Smooth muscle cell (in vitro differentiated cells): ENCODE data around the gene EXOC5. TPM values are rescaled to one million over a fixed set of nuclear protein-coding genes. Genes with fewer than 3 reads are reported as not detected.
A peak's percentile ranks its signal among the peaks of the same experiment; 100 is the strongest.
"Not testable (repeated sequence)": the region's sequence is repeated elsewhere in the genome, so short reads cannot be mapped to it uniquely, and the experiment has no call there.

ENCODE experiments used
- DNase-seq: peaks from one replicate; lab custom pipeline; 2025; ENCODE audit not compliant: unreplicated experiment; lab: John Stamatoyannopoulos, UW
- H2AFZ ChIP-seq: fragments of 200-600 bp; sonication (generic); 2 replicates; pipeline ENCODE4 v1.6.0; 2016; ENCODE audit warnings: antibody characterized with exemption, low read depth, mild to moderate bottlenecking
- H3F3A ChIP-seq: fragments of 200-600 bp; sonication (generic); 2 replicates; pipeline ENCODE4 v1.6.0; 2017; ENCODE audit warnings: antibody characterized with exemption, low read depth
- H3K27ac ChIP-seq: fragments of 200-600 bp; sonication (generic); 2 replicates; pipeline ENCODE4 v1.5.1; 2016; ENCODE audit warnings: low read depth, mild to moderate bottlenecking
- H3K27me3 ChIP-seq: fragments of 200-600 bp; sonication (generic); 2 replicates; pipeline ENCODE4 v1.6.1; 2016; ENCODE audit warnings: low read depth, mild to moderate bottlenecking
- H3K36me3 ChIP-seq: fragments of 200-600 bp; sonication (generic); 2 replicates; pipeline ENCODE4 v1.5.1; 2016; ENCODE audit warnings: low read depth
- H3K4me1 ChIP-seq: fragments of 200-600 bp; sonication (generic); 2 replicates; pipeline ENCODE4 v1.5.1; 2016; ENCODE audit warnings: low read depth
- H3K4me2 ChIP-seq: fragments of 200-600 bp; sonication (generic); 2 replicates; pipeline ENCODE4 v1.6.0; 2016; ENCODE audit warnings: mild to moderate bottlenecking
- H3K4me3 ChIP-seq: fragments of 200-600 bp; sonication (generic); 2 replicates; pipeline ENCODE4 v1.5.1; 2016; ENCODE audit warnings: mild to moderate bottlenecking
- H3K79me2 ChIP-seq: fragments of 200-600 bp; sonication (generic); 2 replicates; pipeline ENCODE4 v1.6.0; 2016; ENCODE audit warnings: low read depth, mild to moderate bottlenecking
- H3K9ac ChIP-seq: fragments of 200-600 bp; sonication (generic); 2 replicates; pipeline ENCODE4 v1.6.0; 2016; ENCODE audit warnings: low read depth
- H3K9me3 ChIP-seq: fragments of 200-600 bp; sonication (generic); replicated peaks from 2 replicates; pipeline ENCODE4 v1.5.1; 2016; ENCODE audit warnings: low read depth
- H4K20me1 ChIP-seq: fragments of 200-600 bp; sonication (generic); 2 replicates; pipeline ENCODE4 v1.6.0; 2016; ENCODE audit warnings: low read depth
- CTCF ChIP-seq: fragments of 200-600 bp; sonication (generic); IDR thresholded peaks from 2 replicates; pipeline ENCODE4 v1.5.1; 2017; ENCODE audit warnings: borderline replicate concordance, mild to moderate bottlenecking, antibody characterized with exemption; ENCODE audit not compliant: insufficient read depth, poor library complexity, severe bottlenecking
- WGBS: methylation state at CpG from one replicate; pipeline ENCODE4 v1.1.7; 2016; ENCODE audit warnings: low lambda C conversion rate; 5-methylcytosine and 5-hydroxymethylcytosine counted together
- polyA plus RNA-seq: library from polyadenylated mRNA; unstranded; fragments of >200 nt; fragmentation: Nextera tagmentation; extraction: Ambion mirVana; gene quantifications from 2 replicates; pipeline ENCODE4 v1.2.1, GENCODE V29; 2016
- total RNA-seq: library from RNA; depleted of rRNA; stranded (reverse); fragments of >200 nt; gene quantifications from 2 replicates; pipeline ENCODE4 v1.2.3, GENCODE V29; 2014

Gene EXOC5
- total and polyA plus RNA-seq, 2 experiments from 2014 or later: 50.6 to 56.4 TPM

GRCh38 chr14:57212919-57213318 is 55.8 kb downstream of the EXOC5 start:
- Histone ChIP-seq H3K27ac (no peak overlapping the region), H3K9ac (no peak overlapping the region), H3K4me2 (no peak overlapping the region), H3K4me1 (peaks cover 5% of the 10 kb centered on the region), H2AFZ (no peak overlapping the region), H4K20me1 (no peaks in the 10 kb centered on the region), H3K9me3 (no peaks in the 10 kb centered on the region), H3K27me3 (no peaks in the 10 kb centered on the region), H3K79me2 (peaks cover 2% of the 10 kb centered on the region), H3K36me3 (peaks cover 5% of the 10 kb centered on the region), H3F3A (peaks cover 4% of the 10 kb centered on the region), H3K4me3 (no peak overlapping the region)
- no peak for TF ChIP-seq CTCF
- WGBS: 62% methylated on average over 2 of the region's 2 CpGs
- no peak for DNase-seq

GRCh38 chr14:57209561-57209960 is 59.1 kb downstream of the EXOC5 start:
- H3K4me3 ChIP-seq: no peak overlapping the region
- WGBS: 51% methylated on average over 4 of the region's 4 CpGs
- H3K79me2 ChIP-seq: no peaks in the 10 kb centered on the region
- no peaks in the 10 kb centered on the region for H3K27me3 ChIP-seq
- DNase-seq: no peak
- H3K9me3 ChIP-seq: no peaks in the 10 kb centered on the region
- peak overlapping the region; percentile 17 for H3K4me2 ChIP-seq
- peak overlapping the region; percentile 72 for H3K27ac ChIP-seq
- H3K4me1 ChIP-seq: peaks cover 5% of the 10 kb centered on the region
- peaks cover 4% of the 10 kb centered on the region for H3F3A ChIP-seq
- H3K36me3 ChIP-seq: peaks cover 8% of the 10 kb centered on the region
- H2AFZ ChIP-seq: no peak overlapping the region
- TF ChIP-seq CTCF: no peak
- H4K20me1 ChIP-seq: no peaks in the 10 kb centered on the region
- no peak overlapping the region for H3K9ac ChIP-seq

GRCh38 chr14:57205938-57206337 is 62.8 kb downstream of the EXOC5 start:
- Histone ChIP-seq H3K27ac (no peak overlapping the region), H3K27me3 (no peaks in the 10 kb centered on the region), H3F3A (peaks cover 4% of the 10 kb centered on the region), H3K4me2 (no peak overlapping the region), H3K4me3 (no peak overlapping the region), H3K4me1 (peaks cover 5% of the 10 kb centered on the region), H2AFZ (no peak overlapping the region), H4K20me1 (no peaks in the 10 kb centered on the region), H3K9ac (no peak overlapping the region), H3K79me2 (no peaks in the 10 kb centered on the region), H3K9me3 (no peaks in the 10 kb centered on the region), H3K36me3 (peaks cover 8% of the 10 kb centered on the region)
- 92% methylated on average over 5 of the region's 5 CpGs for WGBS
- no peak for DNase-seq
- TF ChIP-seq CTCF: no peak

- H3K27ac ChIP-seq, H3K79me2 ChIP-seq, H3F3A ChIP-seq, H3K36me3 ChIP-seq, DNase-seq, H3K4me2 ChIP-seq, H3K9me3 ChIP-seq, H3K4me1 ChIP-seq, H2AFZ ChIP-seq, H3K27me3 ChIP-seq, H4K20me1 ChIP-seq, H3K4me3 ChIP-seq, H3K9ac ChIP-seq: not testable (repeated sequence)
- TF ChIP-seq CTCF: peak; percentile 43
Observed at GRCh38 chr14:57202672-57203071, 66.0 kb downstream of the EXOC5 start.
